A549 (cell line): Measurements from ENCODE around the gene LYZL1.

ENCODE experiments used
- CHD2 ChIP-seq: fragments of 150-350 bp; IDR thresholded peaks from 2 replicates; pipeline ENCODE4 v1.6.1; 2014; ENCODE audit warnings: low read length; ENCODE audit not compliant: partially characterized antibody
- REST ChIP-seq: fragments of 200-600 bp; sonication (generic); IDR thresholded peaks from 2 replicates; pipeline ENCODE4 v1.6.1; 2016; ENCODE audit warnings: antibody characterized with exemption, mild to moderate bottlenecking, moderate library complexity
- TF ChIP-seq, protein P1 (sequence below): fragments of >200 bp; sonication (Bioruptor Twin); formaldehyde crosslinking; IDR thresholded peaks from 3 replicates; pipeline ENCODE4 v1.5.1; 2016
- TF ChIP-seq, protein P2 (sequence below): fragments of 250-450 bp; sonication (Bioruptor Pico); IDR thresholded peaks from 2 replicates; pipeline ENCODE4 v1.5.0; 2021; ENCODE audit warnings: mild to moderate bottlenecking, moderate library complexity, borderline replicate concordance

DNA sequence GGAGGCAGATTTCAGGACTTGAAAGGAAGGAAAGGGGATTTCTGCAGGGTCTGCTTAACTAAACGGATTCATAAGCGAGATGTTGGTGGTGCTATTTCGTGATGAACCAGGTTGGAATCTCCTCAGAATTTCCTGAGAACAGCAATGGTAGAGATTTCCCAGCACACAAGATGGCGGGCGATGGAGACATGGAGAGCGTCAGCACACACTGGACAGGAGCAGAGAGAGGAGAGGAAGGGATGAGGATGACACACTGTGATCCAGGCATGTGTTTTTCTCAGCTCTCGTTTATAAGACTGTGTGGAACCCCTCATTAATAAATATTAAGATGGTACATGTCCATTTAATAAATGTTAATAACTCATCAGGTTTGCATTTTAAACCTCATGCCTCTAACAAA, 43.9 kb upstream of the LYZL1 start:
- TF ChIP-seq, protein P1, sequence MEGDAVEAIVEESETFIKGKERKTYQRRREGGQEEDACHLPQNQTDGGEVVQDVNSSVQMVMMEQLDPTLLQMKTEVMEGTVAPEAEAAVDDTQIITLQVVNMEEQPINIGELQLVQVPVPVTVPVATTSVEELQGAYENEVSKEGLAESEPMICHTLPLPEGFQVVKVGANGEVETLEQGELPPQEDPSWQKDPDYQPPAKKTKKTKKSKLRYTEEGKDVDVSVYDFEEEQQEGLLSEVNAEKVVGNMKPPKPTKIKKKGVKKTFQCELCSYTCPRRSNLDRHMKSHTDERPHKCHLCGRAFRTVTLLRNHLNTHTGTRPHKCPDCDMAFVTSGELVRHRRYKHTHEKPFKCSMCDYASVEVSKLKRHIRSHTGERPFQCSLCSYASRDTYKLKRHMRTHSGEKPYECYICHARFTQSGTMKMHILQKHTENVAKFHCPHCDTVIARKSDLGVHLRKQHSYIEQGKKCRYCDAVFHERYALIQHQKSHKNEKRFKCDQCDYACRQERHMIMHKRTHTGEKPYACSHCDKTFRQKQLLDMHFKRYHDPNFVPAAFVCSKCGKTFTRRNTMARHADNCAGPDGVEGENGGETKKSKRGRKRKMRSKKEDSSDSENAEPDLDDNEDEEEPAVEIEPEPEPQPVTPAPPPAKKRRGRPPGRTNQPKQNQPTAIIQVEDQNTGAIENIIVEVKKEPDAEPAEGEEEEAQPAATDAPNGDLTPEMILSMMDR, result no peak
- TF ChIP-seq REST, result no peak
- no peak for TF ChIP-seq CHD2
- TF ChIP-seq, protein P2, sequence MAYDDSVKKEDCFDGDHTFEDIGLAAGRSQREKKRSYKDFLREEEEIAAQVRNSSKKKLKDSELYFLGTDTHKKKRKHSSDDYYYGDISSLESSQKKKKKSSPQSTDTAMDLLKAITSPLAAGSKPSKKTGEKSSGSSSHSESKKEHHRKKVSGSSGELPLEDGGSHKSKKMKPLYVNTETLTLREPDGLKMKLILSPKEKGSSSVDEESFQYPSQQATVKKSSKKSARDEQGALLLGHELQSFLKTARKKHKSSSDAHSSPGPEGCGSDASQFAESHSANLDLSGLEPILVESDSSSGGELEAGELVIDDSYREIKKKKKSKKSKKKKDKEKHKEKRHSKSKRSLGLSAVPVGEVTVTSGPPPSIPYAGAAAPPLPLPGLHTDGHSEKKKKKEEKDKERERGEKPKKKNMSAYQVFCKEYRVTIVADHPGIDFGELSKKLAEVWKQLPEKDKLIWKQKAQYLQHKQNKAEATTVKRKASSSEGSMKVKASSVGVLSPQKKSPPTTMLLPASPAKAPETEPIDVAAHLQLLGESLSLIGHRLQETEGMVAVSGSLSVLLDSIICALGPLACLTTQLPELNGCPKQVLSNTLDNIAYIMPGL (CRISPR knock-in tag), result no peak
